GM18502 (cell line): Measurements from ENCODE around the gene H3-3A.
A peak's percentile ranks its signal among the peaks of the same experiment; 100 is the strongest.
"Not testable (repeated sequence)": the region's sequence is repeated elsewhere in the genome, so short reads cannot be mapped to it uniquely, and the experiment has no call there.

ENCODE experiments used
- ATAC-seq: cut with Tn5 transposase; IDR thresholded peaks from one replicate; pipeline ENCODE4 v1.9.1; 2021; ENCODE audit warnings: mild to moderate bottlenecking; ENCODE audit not compliant: unreplicated experiment, poor library complexity

Gene H3-3A

GRCh38 chr1:226082959-226083301 is 20.4 kb downstream of the H3-3A start:
- ATAC-seq: peak; percentile 24

GRCh38 chr1:226083302-226084101 is 21.0 kb downstream of the H3-3A start:
- ATAC-seq: peak; percentile 97

- ATAC-seq: no peak
Observed at GRCh38 chr1:226085675-226086285, 23.3 kb downstream of the H3-3A start.

GRCh38 chr1:226086776-226087175 is 24.3 kb downstream of the H3-3A start:
- ATAC-seq: no peak

GRCh38 chr1:226091461-226091860 is 28.9 kb downstream of the H3-3A start:
- ATAC-seq: no peak

- ATAC-seq: not testable (repeated sequence)
Observed at GRCh38 chr1:226092048-226092820, 29.7 kb downstream of the H3-3A start.

- no peak for ATAC-seq
Observed at GRCh38 chr1:226092965-226093364, 30.4 kb downstream of the H3-3A start.

GRCh38 chr1:226093621-226094020 is 31.1 kb downstream of the H3-3A start:
- ATAC-seq: no peak

- no peak for ATAC-seq
Observed at GRCh38 chr1:226094451-226094850, 31.9 kb downstream of the H3-3A start.

GRCh38 chr1:226095286-226095685 is 32.8 kb downstream of the H3-3A start:
- ATAC-seq: no peak

- ATAC-seq: no peak
Observed at GRCh38 chr1:226097866-226098625, 35.5 kb downstream of the H3-3A start.

- no peak for ATAC-seq
Observed at GRCh38 chr1:226098870-226099835, 36.6 kb downstream of the H3-3A start.

- ATAC-seq: no peak
Observed at GRCh38 chr1:226100436-226101391, 38.2 kb downstream of the H3-3A start.

- no peak for ATAC-seq
Observed at GRCh38 chr1:226104671-226105121, 42.2 kb downstream of the H3-3A start.

- no peak for ATAC-seq
Observed at GRCh38 chr1:226107471-226108460, 45.2 kb downstream of the H3-3A start.

GRCh38 chr1:226108935-226109828 is 46.7 kb downstream of the H3-3A start:
- ATAC-seq: peak; percentile 20
